Epithelial cell of proximal tubule (primary cell): ENCODE results near the gene ATRN. TPM values are rescaled to one million over a fixed set of nuclear protein-coding genes. Genes with fewer than 3 reads are reported as not detected.

Experiments
- DNase-seq: peaks from one replicate; pipeline ENCODE4 v3.0.0-alpha.2; 2011; ENCODE audit warnings: low read depth
- H3K4me3 ChIP-seq: 2 replicates; pipeline ENCODE4 v1.5.1; 2011; ENCODE audit warnings: low read depth, mild to moderate bottlenecking, low read length
- CTCF ChIP-seq: conservative IDR thresholded peaks from 2 replicates; pipeline ENCODE4 v1.5.1; 2012; ENCODE audit warnings: low read depth, mild to moderate bottlenecking, low read length
- total RNA-seq: library from RNA; depleted of rRNA; stranded (reverse); fragments of >200 nt; gene quantifications from 2 replicates; pipeline ENCODE4 v1.2.3, GENCODE V29; 2015

Gene ATRN
- total RNA-seq, 1 donor from 2014 or later = 15.4 TPM

GRCh38 chr20:3452690-3453089, 18.1 kb upstream of the ATRN start:
- DNase-seq = no peak
- H3K4me3 ChIP-seq = no peak overlapping the region
- TF ChIP-seq CTCF = no peak

GRCh38 chr20:3454831-3455230, 16.0 kb upstream of the ATRN start:
- TF ChIP-seq CTCF = no peak
- no peak for DNase-seq
- H3K4me3 ChIP-seq = no peak overlapping the region

- H3K4me3 ChIP-seq = no peak overlapping the region
- DNase-seq = no peak
- TF ChIP-seq CTCF = no peak
These were observed 14.2 kb upstream of the ATRN start for GRCh38 chr20:3456648-3457047.

- DNase-seq = no peak
- TF ChIP-seq CTCF = no peak
- H3K4me3 ChIP-seq = no peak overlapping the region
These were observed 10.9 kb upstream of the ATRN start for GRCh38 chr20:3459881-3460307.

- no peak overlapping the region for H3K4me3 ChIP-seq
- TF ChIP-seq CTCF = no peak
- no peak for DNase-seq
These were observed 9.5 kb upstream of the ATRN start for GRCh38 chr20:3461211-3461771.

- DNase-seq = no peak
- TF ChIP-seq CTCF = no peak
- no peak overlapping the region for H3K4me3 ChIP-seq
These were observed 8.7 kb upstream of the ATRN start for GRCh38 chr20:3461911-3462677.

- H3K4me3 ChIP-seq = no peak overlapping the region
- DNase-seq = no peak
- TF ChIP-seq CTCF = no peak
These were observed 6.7 kb upstream of the ATRN start for GRCh38 chr20:3464166-3464565.
